Muscle layer of duodenum (tissue), 2 donors: Measurements from ENCODE around the gene ITPRID1.

Experiments used
- H3K27ac ChIP-seq: one replicate; pipeline ENCODE4 v1.7.0; 2013; ENCODE audit warnings: mild to moderate bottlenecking, low read length
- H3K27me3 ChIP-seq: one replicate; pipeline ENCODE4 v1.7.0; 2013; ENCODE audit warnings: low read depth, mild to moderate bottlenecking, control low read depth, low read length
- H3K36me3 ChIP-seq, 2 donors: one replicate each; pipeline ENCODE4 v1.7.0; 2013; ENCODE audit warnings: low read length in 2 of 2, control low read depth in 1 of 2, mild to moderate bottlenecking in 1 of 2; ENCODE audit not compliant: insufficient read depth in 2 of 2, control insufficient read depth in 1 of 2
- H3K4me1 ChIP-seq, 2 donors: one replicate each; pipeline ENCODE4 v1.7.0; 2013; ENCODE audit warnings: low read length in 2 of 2, mild to moderate bottlenecking in 2 of 2, control low read depth in 1 of 2, moderate library complexity in 1 of 2; ENCODE audit not compliant: insufficient read depth in 2 of 2, control insufficient read depth in 1 of 2
- H3K4me3 ChIP-seq, 2 donors: one replicate each; pipeline ENCODE4 v1.7.0; 2013; ENCODE audit warnings: low read length in 2 of 2, low read depth in 1 of 2, mild to moderate bottlenecking in 1 of 2
- H3K9me3 ChIP-seq, 2 donors: one replicate each; pipeline ENCODE4 v1.7.0; 2013; ENCODE audit warnings: low read length in 2 of 2, control low read depth in 1 of 2, mild to moderate bottlenecking in 1 of 2; ENCODE audit not compliant: control insufficient read depth in 1 of 2
- donor health status: healthy.

ITPRID1 gene

GRCh38 chr7:31562002-31562401 lies 48.1 kb downstream of the ITPRID1 start:
- H3K27ac ChIP-seq: no peak overlapping the region
- no peaks in the 10 kb centered on the region for H3K36me3 ChIP-seq
- no peaks in the 10 kb centered on the region for H3K4me1 ChIP-seq
- no peaks in the 10 kb centered on the region for H3K27me3 ChIP-seq
- no peaks in the 10 kb centered on the region for H3K9me3 ChIP-seq
- H3K4me3 ChIP-seq: no peak overlapping the region

DNA sequence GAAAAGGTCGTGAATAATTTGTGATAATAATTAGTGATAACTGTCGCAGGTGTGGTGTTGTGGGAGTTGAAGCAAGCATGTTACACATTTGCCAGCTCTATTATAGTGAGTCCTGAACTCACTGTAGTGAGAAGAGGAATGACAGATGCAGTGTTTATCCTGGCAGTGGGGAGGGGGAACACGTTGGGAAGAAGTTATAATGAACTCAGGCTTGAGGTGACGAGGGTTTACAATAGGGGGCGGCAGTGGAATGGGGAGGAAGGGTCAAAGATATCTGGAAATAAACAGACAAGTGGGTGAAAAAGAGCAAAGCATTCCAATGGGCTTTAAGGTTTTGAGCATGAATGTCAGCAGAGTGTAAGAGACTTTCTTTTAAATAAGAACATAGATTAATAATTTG lies 49.6 kb downstream of the ITPRID1 start:
- Histone ChIP-seq H3K27ac (no peak overlapping the region), H3K4me3 (no peak overlapping the region), H3K9me3 (no peaks in the 10 kb centered on the region), H3K27me3 (no peaks in the 10 kb centered on the region), H3K36me3 (no peaks in the 10 kb centered on the region), H3K4me1 (no peaks in the 10 kb centered on the region)

DNA sequence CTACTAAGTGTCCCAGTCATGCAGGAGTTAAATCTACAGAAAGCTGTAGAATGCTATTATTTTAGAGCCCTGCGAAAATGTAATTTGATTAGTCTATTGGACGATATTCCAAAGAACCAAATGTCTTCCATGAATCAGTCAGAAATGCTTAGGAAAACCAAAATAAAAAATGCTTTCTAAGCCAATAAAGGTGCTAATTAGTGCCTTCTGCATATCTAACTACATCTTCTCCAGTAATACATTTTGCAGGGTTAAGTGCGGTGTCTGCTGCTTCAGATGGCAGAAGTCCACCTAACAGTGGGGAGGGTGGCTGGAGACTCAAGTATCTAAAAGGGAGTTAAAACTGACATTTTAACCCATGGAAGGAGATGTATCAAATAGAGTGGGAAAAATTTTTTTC lies 50.1 kb downstream of the ITPRID1 start:
- Histone ChIP-seq H3K4me3 (no peak overlapping the region), H3K36me3 (no peaks in the 10 kb centered on the region), H3K4me1 (no peaks in the 10 kb centered on the region), H3K9me3 (no peaks in the 10 kb centered on the region), H3K27ac (no peak overlapping the region), H3K27me3 (no peaks in the 10 kb centered on the region)

- H3K36me3 ChIP-seq: no peaks in the 10 kb centered on the region
- no peaks in the 10 kb centered on the region for H3K4me1 ChIP-seq
- H3K27ac ChIP-seq: no peak overlapping the region
- H3K9me3 ChIP-seq: no peaks in the 10 kb centered on the region
- H3K4me3 ChIP-seq: no peak overlapping the region
- no peaks in the 10 kb centered on the region for H3K27me3 ChIP-seq
These were observed 50.8 kb downstream of the ITPRID1 start for GRCh38 chr7:31564661-31565060.

DNA sequence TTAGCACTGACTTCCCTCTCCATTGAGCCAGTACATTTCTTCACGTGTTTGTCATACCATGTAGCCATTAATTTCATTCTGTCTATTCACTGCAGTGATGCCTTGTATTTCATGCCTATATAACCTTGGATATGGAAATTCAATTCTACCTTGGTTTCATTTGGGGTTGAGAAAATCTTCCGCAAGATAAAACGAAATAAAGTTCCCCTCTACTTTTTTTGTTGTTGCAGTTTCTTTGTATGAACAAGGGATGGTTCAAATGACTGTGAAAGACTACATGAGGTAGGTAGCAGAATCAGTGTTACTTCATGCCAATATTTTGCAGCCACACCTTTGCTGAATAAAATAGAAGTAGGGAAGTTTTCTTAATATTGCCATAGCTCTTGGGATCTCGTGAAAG lies 55.6 kb downstream of the ITPRID1 start:
- H3K4me1 ChIP-seq: no peaks in the 10 kb centered on the region
- H3K4me3 ChIP-seq: no peak overlapping the region
- no peaks in the 10 kb centered on the region for H3K36me3 ChIP-seq
- H3K9me3 ChIP-seq: no peaks in the 10 kb centered on the region
- no peak overlapping the region for H3K27ac ChIP-seq
- H3K27me3 ChIP-seq: no peaks in the 10 kb centered on the region

- Histone ChIP-seq H3K4me3 (no peak overlapping the region), H3K4me1 (no peaks in the 10 kb centered on the region), H3K27ac (no peak overlapping the region), H3K36me3 (no peaks in the 10 kb centered on the region), H3K27me3 (no peaks in the 10 kb centered on the region), H3K9me3 (peaks cover 0 to 5% of the 10 kb centered on the region in 2 donors)
These were observed 69.6 kb downstream of the ITPRID1 start for GRCh38 chr7:31583526-31583925.

GRCh38 chr7:31583942-31584341 lies 70.1 kb downstream of the ITPRID1 start:
- Histone ChIP-seq H3K27ac (no peak overlapping the region), H3K9me3 (peaks cover 0 to 5% of the 10 kb centered on the region in 2 donors), H3K27me3 (no peaks in the 10 kb centered on the region), H3K4me3 (no peak overlapping the region), H3K36me3 (no peaks in the 10 kb centered on the region), H3K4me1 (no peaks in the 10 kb centered on the region)

GRCh38 chr7:31595390-31595789 lies 81.5 kb downstream of the ITPRID1 start:
- Histone ChIP-seq H3K36me3 (no peaks in the 10 kb centered on the region), H3K4me3 (no peak overlapping the region), H3K27ac (no peak overlapping the region), H3K9me3 (peaks cover 0 to 2% of the 10 kb centered on the region in 2 donors), H3K27me3 (no peaks in the 10 kb centered on the region), H3K4me1 (no peaks in the 10 kb centered on the region)

DNA sequence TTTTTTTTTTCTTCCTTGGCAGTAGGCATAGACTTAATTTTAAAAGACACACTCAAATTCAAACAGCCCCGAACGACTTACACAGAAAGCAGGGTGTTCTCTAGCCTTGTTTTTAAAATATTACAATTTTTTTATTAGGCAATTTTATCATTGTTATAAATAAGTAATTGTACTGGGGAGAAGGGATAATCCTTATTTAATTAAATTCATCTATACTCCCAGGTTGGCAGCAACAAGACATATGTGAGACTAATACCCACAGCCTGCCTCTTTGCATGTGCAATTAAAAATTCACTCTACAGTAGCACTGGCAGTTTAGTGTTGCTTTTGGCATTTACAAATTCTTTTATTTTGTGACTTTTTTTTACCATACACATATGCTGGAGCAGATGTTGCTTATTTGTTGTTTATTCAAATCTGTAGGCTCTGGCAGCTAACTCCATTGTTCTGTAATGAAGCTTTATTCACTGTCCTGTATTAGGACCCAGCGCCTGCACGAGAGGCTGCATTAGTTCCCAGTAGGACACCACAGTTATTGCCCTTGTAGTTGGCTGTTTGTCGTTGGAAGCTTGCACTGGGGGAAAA lies 88.2 kb downstream of the ITPRID1 start:
- H3K36me3 ChIP-seq: no peaks in the 10 kb centered on the region
- H3K4me3 ChIP-seq: no peak overlapping the region
- H3K9me3 ChIP-seq: no peaks in the 10 kb centered on the region
- no peaks in the 10 kb centered on the region for H3K27me3 ChIP-seq
- H3K27ac ChIP-seq: no peak overlapping the region
- no peaks in the 10 kb centered on the region for H3K4me1 ChIP-seq

DNA sequence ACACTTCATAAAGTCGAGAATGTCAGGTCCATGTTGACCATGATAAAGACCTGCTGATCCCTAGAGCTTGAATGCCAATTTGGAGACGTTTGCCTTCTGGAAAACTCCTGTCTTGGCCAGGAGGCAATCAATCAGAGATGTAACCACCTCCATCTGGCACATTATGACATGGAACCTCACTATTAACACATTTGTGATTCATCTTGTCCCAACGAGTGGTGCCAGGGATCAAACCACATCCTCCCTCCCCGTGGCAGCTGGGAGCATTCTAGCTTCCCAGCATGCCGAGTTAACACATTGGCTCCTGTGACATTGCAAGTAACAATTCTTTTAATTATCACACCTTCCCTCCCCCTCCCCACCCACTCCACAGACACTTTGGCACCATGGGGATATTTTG lies 89.2 kb downstream of the ITPRID1 start:
- Histone ChIP-seq H3K4me3 (no peak overlapping the region), H3K27ac (no peak overlapping the region), H3K36me3 (no peaks in the 10 kb centered on the region), H3K4me1 (no peaks in the 10 kb centered on the region), H3K9me3 (no peaks in the 10 kb centered on the region), H3K27me3 (no peaks in the 10 kb centered on the region)

GRCh38 chr7:31613604-31614003 lies 99.7 kb downstream of the ITPRID1 start:
- H3K9me3 ChIP-seq: no peaks in the 10 kb centered on the region
- H3K4me3 ChIP-seq: no peak overlapping the region
- no peaks in the 10 kb centered on the region for H3K27me3 ChIP-seq
- no peaks in the 10 kb centered on the region for H3K4me1 ChIP-seq
- no peak overlapping the region for H3K27ac ChIP-seq
- no peaks in the 10 kb centered on the region for H3K36me3 ChIP-seq

- Histone ChIP-seq H3K4me1 (no peaks in the 10 kb centered on the region), H3K27me3 (no peaks in the 10 kb centered on the region), H3K36me3 (no peaks in the 10 kb centered on the region), H3K9me3 (no peaks in the 10 kb centered on the region), H3K4me3 (no peak overlapping the region), H3K27ac (no peak overlapping the region)
These were observed 119.6 kb downstream of the ITPRID1 start for GRCh38 chr7:31633467-31633866.
